ENCODE data around the gene ANKRD26. TPM values are rescaled to one million over a fixed set of nuclear protein-coding genes. Genes with fewer than 3 reads are reported as not detected.

Gene ANKRD26
- total RNA-seq (2022; extraction: Qiagen RNA extraction) = 2.0 to 3.3 TPM (median 2.7 TPM) in 5 replicates

DNA sequence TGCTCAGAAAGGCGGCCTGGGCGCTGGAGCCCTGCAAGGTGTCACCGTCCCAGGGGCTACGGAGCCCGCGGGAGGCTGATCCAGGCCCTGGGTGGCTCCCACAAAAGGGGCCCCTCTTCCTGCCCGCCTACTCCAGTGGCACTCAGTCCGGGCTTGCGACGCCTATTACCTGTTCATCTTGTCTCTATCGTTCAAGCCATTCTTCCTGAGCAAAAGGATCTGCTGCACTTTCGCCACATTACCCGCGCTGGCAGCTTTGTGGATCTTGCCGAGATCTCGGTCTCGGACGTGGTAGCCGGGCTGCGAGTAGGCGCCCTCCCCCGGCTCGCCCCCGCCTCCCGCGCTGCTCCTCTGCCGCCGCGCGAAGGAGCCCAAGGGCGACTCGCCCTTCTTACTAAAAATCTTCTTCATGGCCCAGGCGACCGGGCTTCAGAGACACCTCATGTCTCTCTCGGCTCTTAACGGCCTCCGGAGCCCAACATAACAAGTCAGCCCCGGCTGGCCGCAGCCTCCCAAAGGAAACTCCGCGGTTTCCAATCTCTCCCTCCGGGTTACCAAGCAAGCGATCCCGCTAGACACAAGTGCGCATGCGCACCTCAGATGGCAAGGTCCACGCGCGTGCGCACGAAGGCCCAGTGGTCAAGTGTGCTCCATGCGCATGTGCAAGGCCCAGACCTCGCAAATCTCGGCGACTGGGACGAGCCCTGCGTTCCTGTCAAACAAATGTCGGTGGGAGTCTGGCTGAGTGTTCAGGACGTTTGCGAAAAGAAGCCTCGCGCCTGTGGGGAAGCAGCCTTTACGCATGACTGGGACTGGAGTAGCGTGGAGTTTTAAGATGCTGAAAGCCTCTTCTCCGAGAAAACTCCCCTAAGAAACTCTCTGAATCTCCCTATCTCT, at the start of gene ANKRD26:
TSS of gene ANKRD26 (minus strand) at position 579 of the 897 bp plus-strand sequence. CDS start at position 411, 168 bp downstream.

Other genes starting within 250 kb of the ANKRD26 start
- gene ABI1, start 239.5 kb downstream of the ANKRD26 start, total RNA-seq (2022; extraction: Qiagen RNA extraction) = 49.8 to 55.9 TPM (median 53.7 TPM) in 5 replicates
- 86.8 to 118 TPM (median 97.2 TPM) in 5 replicates for gene YME1L1, start 53.9 kb upstream of the ANKRD26 start, total RNA-seq (2022; extraction: Qiagen RNA extraction)
- 16.5 to 21.9 TPM (median 18.7 TPM) in 5 replicates for gene MASTL, start 54.9 kb upstream of the ANKRD26 start, total RNA-seq (2022; extraction: Qiagen RNA extraction)
- 21.9 to 33.3 TPM (median 25.6 TPM) in 5 replicates for gene ACBD5, start 140.3 kb upstream of the ANKRD26 start, total RNA-seq (2022; extraction: Qiagen RNA extraction)